Adipose tissue (tissue), 3 donors: ENCODE measurements around the gene ZBTB17. TPM values are rescaled to one million over a fixed set of nuclear protein-coding genes. Genes with fewer than 3 reads are reported as not detected.
"Not testable (repeated sequence)": the region's sequence is repeated elsewhere in the genome, so short reads cannot be mapped to it uniquely, and the experiment has no call there.

Experiments used
- H3K27ac ChIP-seq: one replicate; pipeline ENCODE4 v1.5.1; 2013; ENCODE audit warnings: low read depth, low read length
- WGBS, 3 donors: extraction: QIAGEN DNeasy Blood & Tissue Kit; methylation state at CpG; one replicate each; pipeline ENCODE4 v1.1.7; 2013; 5-methylcytosine and 5-hydroxymethylcytosine counted together
- polyA plus RNA-seq, 3 donors: library from polyadenylated mRNA; stranded (reverse); fragments of 200-250 nt; gene quantifications; one replicate each; pipeline ENCODE4 v1.2.3, GENCODE V29; 2013
- donor health status: healthy with polysubstance abuse.
- donor health status: Bipolar disorder and iron deficiency.
- donor health status: healthy.

Gene ZBTB17
- polyA plus RNA-seq: 10 to 100 TPM; 23.9 to 36.2 (median 33.9) TPM

DNA sequence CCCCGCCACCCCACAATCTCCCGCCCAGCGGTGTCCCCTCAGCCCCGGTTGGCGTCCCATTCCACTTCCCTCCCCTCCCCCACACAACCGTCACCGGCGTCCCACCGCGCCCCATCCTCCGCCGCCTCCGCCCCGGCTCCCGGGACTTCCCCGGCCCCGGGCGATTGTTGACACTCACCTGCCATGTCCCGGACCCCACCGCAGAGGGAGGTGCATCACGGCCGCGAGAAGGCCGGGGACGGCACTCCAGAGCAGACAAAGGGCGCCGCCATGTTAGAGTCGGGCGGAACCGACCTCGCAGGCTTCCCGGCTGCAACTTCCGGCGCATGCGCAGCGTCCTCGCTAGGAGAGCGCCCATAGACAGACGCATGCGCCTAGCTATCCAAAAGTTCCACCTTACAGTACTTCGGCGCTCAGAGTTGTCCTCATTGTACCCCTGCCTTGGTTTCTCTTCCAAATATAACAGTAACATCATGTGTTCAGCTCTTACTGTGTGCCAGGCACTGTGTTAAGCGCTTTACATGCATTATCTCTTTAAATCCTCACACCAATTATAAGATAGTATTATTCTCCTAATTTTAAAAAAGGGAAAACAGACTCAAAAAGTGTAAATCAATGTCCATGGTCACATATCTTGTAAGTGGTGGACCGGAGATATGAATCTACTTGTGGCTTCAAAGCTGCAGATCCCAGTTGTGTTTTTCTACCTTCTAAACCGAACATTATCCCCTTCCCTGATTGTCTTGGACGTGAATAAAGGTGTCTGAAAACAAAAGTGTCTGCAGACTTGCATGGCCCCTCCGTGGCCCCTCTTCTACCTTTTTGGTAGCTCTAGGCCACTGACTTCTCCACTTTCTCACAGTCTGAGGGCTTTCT is at the start of gene ZBTB17:
Gene ZBTB17 (minus strand): TSS at position 297 of the 876 bp plus-strand sequence. CDS start 27,606 bp downstream, outside the sequence.
- no peak within 1 kb of the TSS for H3K27ac ChIP-seq
- 7 to 8% (median 8%) methylated on average over 47 of the region's 47 CpGs for WGBS, 3 donors

DNA sequence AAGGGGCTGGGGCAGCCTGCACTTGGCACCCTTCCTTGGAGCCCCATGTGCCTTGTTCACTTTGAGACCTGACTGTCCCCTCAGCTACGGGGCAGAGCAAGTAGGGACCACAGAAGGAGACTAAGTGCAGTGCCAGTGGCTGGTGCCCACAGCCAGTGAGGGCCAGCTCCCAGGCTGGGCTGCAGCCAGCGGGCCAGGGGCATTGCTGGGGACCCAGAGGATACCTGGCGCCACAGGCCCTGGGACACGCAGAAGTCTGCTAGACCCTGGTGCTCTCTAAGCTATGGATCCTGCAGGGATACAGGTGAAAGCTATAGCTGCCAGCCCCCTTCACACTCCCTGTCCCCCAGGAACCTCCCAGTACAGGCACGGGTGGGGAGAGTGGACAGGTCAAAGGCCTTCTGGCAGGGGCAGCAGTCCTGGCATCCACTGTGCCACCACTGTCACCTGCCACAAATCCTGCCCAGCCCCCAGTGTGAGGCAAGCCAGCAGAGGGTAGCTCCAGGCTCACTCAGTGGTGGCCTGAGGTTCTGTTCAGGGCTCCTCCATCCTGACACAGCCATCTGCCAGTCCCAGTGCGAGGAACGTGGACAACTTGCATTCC is 47.3 kb upstream of the ZBTB17 start:
- no peak overlapping the region for H3K27ac ChIP-seq
- 78 to 87% (median 85%) methylated on average over 6 to 7 of the region's 7 CpGs for WGBS, 3 donors

- WGBS, 3 donors: 83 to 84% (median 83%) methylated on average over 9 to 11 of the region's 11 CpGs
- no peak overlapping the region for H3K27ac ChIP-seq
Measured at GRCh38 chr1:16022393-16022792, 46.5 kb upstream of the ZBTB17 start.

DNA sequence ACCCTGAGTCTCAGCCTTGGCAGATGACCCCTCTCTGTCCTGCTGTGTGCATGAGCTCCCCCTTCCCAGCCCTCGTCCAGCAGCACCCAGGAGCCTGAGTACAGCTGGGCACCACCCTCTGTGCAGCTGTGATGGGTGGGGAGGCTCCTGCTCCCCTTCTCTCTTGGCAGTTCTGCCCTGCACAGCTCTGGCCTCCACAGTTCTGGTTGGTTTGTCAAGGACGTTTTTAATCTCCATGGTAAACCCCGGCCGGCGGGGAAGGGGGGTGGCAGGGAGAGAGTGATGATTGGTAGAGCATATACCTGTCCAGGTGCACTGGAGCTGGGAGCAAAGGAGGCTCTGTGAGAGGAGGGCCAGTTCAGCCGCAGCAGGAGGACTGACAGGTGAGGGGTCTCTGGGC is 45.8 kb upstream of the ZBTB17 start, which contains the start of gene CLCNKA:
Gene CLCNKA (plus strand): TSS at position 356 of the 400 bp plus-strand sequence. CDS start 584 bp downstream, outside the sequence.
- H3K27ac ChIP-seq: no peak within 1 kb of the TSS
- 30 to 68% (median 61%) methylated on average over 6 of the region's 6 CpGs for WGBS, 3 donors

DNA sequence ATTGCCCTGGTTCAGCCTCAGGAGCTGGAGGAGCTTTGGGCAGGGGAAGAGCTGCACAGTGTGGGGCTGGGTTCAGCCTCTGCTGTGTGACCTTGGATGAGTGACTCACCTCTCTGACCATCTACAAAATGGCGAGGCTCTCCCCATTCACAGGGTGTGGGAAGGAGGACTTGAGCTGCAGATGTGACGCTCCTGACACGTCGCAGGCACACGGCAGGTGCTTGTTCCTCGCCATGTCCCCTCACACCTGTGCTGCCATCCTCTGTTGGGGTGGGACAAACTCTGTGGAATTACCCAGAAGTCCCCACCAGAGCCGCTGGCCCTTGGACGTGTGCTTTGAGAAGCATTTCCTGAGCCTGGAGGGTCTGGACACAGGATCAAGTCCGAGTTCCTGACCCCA is 45.0 kb upstream of the ZBTB17 start:
- WGBS, 3 donors: 82 to 87% (median 83%) methylated on average over 9 of the region's 9 CpGs
- not testable (repeated sequence) for H3K27ac ChIP-seq

GRCh38 chr1:16020325-16020724 is 44.4 kb upstream of the ZBTB17 start:
- 81 to 89% (median 84%) methylated on average over 6 of the region's 6 CpGs for WGBS, 3 donors
- no peak overlapping the region for H3K27ac ChIP-seq

DNA sequence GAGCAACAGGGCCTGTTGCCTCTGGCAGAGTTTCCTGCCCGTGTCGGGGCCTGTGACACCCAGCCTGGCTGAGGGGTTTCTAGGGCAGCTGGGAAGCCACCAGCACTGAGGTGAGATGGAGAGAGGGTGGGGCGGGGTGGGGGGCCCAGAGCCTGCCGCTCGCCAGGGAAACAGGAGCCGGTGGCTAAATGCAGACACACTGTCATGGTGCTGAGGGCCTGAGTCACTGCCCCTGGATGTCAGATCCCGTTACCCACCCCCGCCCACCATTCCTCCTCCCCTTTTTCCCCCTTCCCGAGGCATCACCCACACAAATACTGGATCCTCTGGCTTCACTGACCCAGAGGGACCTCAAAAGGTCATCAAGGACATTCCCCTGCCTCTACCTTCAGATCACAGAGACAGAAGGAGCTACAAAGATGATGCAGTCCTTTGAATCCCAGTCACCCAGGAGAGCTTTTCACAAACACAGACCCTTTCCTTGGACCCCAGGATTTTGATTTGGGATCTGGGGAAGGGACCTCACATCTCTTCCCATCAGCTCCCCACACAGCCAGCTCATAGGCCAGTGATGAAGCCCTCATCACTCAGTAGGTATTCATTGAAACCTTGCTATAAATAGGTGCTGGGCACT is 43.9 kb upstream of the ZBTB17 start:
- H3K27ac ChIP-seq: no peak overlapping the region
- 62 to 85% (median 82%) methylated on average over 5 to 9 of the region's 9 CpGs for WGBS, 3 donors

- WGBS, 3 donors: 67 to 83% (median 70%) methylated on average over 23 of the region's 23 CpGs
Measured at GRCh38 chr1:16018749-16019643, 43.1 kb upstream of the ZBTB17 start.

DNA sequence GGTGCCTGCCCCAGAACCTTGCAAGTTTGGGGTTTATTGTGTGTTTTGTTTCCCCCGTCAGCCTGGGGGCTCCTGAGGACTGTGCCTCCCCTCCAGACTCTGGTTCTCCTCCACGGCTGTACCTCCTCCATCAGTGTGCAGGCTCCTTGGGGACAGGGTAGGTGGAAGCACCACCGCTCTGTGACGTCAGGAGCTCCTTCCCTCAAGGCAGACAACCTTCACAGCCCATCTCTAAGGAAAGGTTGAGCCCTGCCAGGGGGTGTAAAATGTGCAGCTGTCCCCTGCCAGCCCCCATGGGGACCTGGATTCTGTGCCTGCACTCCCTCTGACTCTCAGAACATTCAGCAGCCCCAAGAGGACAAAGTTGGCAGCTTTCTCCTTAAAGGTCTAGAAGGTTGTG is 42.4 kb upstream of the ZBTB17 start:
- H3K27ac ChIP-seq: no peak overlapping the region
- WGBS, 3 donors: 47 to 68% (median 51%) methylated on average over 4 of the region's 4 CpGs

More at GRCh38 chr1:16018749-16019643, 43.1 kb upstream of the ZBTB17 start:
- no peak overlapping the region for H3K27ac ChIP-seq

GRCh38 chr1:16017461-16018303 is 41.8 kb upstream of the ZBTB17 start, which contains the start of gene HSPB7:
HSPB7 (minus strand) TSS chr1:16018043; CDS start chr1:16017963, 80 bp downstream.
- H3K27ac ChIP-seq: no peak within 1 kb of the TSS
- 27 to 54% (median 41%) methylated on average over 36 to 37 of the region's 37 CpGs for WGBS, 3 donors

GRCh38 chr1:16017076-16017460 is 41.2 kb upstream of the ZBTB17 start:
- H3K27ac ChIP-seq: no peak overlapping the region
- 85 to 94% (median 90%) methylated on average over 10 of the region's 10 CpGs for WGBS, 3 donors

DNA sequence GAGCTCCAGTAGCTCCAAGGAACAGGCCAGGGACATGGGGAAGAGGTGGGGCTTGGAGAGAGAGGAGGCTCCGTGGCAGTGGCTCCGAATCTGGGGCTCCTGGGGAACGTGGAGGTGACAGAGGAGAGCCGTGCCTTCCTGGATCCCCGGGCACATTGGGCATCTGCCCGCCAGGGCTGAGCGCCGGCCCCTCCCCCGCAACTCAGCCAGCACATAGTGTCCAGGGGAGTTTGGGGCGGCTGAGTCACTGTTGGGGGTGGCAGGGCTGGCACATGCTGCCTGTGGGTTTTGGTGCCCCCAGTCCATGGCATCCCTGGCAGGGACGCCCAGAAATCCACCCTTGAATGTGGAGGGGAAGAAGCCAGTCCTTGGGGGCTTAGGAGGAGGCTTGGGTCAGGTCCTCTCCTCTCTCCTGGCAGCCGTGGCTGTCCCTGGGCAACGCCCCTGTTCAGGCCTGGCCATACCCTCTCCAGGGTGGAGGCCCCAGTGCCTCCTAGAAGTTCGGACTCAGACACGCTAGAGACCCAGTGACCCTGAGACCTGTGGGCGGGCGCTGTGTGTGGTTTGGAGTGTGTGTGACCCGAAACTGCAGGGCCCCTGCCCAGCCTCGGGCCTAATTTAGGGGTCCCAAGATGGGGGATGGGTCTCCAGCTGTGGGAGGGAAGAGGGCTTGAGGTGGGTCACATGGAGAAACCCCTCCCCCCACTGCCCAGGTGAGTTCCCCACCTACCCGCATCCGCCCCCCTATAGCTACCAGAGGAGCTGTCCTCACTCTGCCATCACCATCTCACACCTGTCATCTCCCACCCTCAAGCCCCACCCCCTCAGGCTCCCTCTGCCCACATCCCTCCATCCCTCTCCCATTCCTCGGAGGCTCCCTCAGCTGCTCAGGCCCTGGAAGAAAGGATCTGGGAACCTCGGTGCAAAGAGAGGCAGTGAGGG is 40.3 kb upstream of the ZBTB17 start:
- no peak overlapping the region for H3K27ac ChIP-seq
- WGBS, 3 donors: 77 to 84% (median 79%) methylated on average over 22 to 23 of the region's 23 CpGs

DNA sequence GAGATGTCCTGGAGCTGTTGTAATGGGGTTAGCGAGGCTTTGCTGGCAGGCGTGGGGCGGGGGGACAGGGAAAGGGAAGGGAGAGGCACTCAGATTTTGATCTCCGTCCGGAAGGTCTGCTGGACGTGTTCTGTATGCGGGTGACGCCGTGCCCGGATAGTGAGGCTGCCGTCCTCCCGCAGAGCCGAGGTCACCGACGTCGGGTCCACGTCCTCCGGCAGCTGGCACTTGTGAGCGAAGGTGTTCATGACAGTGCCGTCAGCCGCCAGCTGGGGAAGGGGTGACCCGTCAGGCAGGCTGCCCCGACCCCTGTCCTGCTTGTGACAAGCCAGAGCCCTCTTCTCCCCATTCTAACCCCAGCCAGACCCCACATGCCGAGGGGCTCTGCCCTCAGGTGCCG is 39.6 kb upstream of the ZBTB17 start:
- H3K27ac ChIP-seq: no peak overlapping the region
- WGBS, 3 donors: 92 to 96% (median 93%) methylated on average over 25 of the region's 25 CpGs

DNA sequence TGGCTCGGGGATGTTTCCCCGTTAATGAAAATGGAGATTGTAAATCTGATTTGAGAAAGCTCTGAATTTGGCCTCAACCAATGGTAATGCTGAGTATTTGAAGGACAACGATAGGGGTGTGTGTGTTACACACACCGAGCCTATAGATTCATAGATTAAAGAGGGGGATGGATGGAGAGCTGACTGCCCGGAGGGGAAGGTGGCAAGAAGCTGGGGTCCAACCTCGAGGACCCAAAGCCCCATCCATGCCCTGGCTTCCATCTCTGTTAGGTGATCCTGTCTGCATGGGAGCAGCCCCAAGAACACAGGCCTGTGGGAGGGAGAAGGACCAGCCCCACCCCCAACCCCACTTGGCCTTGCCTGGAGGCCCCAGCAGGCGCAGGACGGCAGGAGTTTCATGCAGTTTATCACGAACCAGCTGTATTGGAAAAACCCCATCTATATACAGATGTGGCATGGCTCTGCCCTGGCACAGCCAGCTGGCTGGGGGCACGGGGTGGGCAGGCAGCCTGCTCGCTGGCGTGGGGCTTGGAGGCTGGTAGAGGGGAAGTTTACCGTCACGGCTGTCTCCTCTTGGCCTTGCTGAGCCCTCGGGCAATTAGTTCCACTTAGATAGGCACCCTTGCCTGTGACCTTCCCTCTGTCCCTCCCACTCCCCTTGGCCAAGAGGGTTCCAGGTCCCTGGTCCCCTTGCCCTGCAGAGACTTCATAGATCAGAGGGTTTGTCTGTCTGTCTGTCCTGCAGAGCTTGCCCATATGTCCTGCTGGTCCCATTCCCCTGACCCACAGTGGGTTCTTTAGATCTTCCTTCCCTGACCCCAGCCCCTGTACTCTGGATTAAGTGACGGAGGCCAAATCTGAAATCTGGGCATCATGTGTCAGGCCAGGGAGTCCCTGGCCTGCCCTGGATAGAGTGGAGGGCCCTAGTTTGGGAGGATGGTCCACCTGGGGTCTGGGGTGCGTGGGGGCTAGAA is 38.9 kb upstream of the ZBTB17 start:
- H3K27ac ChIP-seq: no peak overlapping the region
- 60 to 67% (median 63%) methylated on average over 17 of the region's 17 CpGs for WGBS, 3 donors

GRCh38 chr1:16013908-16014258 is 38.0 kb upstream of the ZBTB17 start:
- WGBS, 3 donors: 54 to 76% (median 71%) methylated on average over 4 of the region's 4 CpGs
- H3K27ac ChIP-seq: no peak overlapping the region
